Activated T-cell treated with anti-CD3 and anti-CD28 coated beads, Interleukin-2, amount 50 U/mL, for 72 hours (primary cell): ENCODE data around the gene JAKMIP3. TPM values are rescaled to one million over a fixed set of nuclear protein-coding genes. Genes with fewer than 3 reads are reported as not detected.

ENCODE experiments used
- total RNA-seq, 2 donors: library from RNA; stranded (reverse); gene quantifications; one replicate each; pipeline ENCODE4 v1.2.3, GENCODE V29; 2022

The JAKMIP3 gene
- total RNA-seq, 2 donors from 2014 or later, result 2.7 to 6.6 TPM

Other genes starting within 250 kb of the JAKMIP3 start
- 10 to 100 TPM; 32.5 to 40.7 TPM for gene PPP2R2D, start 164.9 kb upstream of the JAKMIP3 start, total RNA-seq
- 10 to 100 TPM; 31.3 to 51.7 TPM for gene BNIP3, start 84.0 kb upstream of the JAKMIP3 start, total RNA-seq
- 1 to 10 TPM; 4.8 to 9.9 TPM for gene DPYSL4, start 121.0 kb downstream of the JAKMIP3 start, total RNA-seq
- gene STK32C, start 242.0 kb downstream of the JAKMIP3 start, total RNA-seq, result 10 to 100 TPM; 17.2 to 22.7 TPM